HG02885 (cell line): ENCODE measurements around the gene CHADL.
A peak's percentile ranks its signal among the peaks of the same experiment; 100 is the strongest.

Source experiments
- ATAC-seq: cut with Tn5 transposase; IDR thresholded peaks from one replicate; pipeline ENCODE4 v1.9.1; 2021; ENCODE audit warnings: mild to moderate bottlenecking; ENCODE audit not compliant: unreplicated experiment, poor library complexity

Gene CHADL, protein sequence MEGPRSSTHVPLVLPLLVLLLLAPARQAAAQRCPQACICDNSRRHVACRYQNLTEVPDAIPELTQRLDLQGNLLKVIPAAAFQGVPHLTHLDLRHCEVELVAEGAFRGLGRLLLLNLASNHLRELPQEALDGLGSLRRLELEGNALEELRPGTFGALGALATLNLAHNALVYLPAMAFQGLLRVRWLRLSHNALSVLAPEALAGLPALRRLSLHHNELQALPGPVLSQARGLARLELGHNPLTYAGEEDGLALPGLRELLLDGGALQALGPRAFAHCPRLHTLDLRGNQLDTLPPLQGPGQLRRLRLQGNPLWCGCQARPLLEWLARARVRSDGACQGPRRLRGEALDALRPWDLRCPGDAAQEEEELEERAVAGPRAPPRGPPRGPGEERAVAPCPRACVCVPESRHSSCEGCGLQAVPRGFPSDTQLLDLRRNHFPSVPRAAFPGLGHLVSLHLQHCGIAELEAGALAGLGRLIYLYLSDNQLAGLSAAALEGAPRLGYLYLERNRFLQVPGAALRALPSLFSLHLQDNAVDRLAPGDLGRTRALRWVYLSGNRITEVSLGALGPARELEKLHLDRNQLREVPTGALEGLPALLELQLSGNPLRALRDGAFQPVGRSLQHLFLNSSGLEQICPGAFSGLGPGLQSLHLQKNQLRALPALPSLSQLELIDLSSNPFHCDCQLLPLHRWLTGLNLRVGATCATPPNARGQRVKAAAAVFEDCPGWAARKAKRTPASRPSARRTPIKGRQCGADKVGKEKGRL

DNA sequence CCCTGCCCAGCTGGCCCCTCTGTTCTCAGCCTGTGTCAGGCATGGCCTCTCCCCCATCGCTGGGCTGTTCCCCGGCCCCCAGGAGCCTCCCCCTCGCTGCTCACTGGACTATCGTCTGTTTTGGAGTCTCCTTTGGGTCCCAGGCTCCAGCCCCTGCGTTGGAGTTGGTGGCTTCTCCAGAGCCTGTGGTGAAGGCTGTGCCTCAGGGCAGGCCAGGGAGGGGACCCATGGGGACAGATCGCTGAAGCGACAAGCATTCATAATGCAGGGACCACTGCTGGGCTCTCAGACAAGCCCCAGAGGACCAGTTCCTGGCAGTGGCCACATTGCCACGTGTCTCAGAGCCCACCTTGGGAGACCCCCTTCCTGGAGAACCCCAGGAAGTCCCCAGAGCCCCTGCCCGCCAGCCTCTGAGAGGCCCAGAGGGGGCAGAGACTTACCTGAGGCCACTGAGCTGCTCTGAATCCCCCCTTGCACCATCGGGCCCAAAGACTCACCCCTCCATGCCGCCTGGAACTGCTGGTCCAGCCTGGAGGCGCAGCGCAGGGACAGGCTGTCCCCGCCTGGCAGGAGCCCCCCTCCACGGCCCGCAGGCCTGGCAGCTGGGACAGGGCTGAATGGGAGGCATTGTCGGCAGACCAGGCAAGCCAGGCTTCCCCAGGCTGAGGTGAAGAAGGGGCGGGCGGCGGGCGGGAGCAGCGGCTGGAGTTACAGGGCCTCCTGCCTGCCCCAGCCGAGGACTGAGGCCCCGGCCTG, at the start of gene CHADL:
CHADL (minus strand) TSS at position 555 of the 756 bp plus-strand sequence; CDS start at position 505, 50 bp downstream.
- ATAC-seq: no peak

DNA sequence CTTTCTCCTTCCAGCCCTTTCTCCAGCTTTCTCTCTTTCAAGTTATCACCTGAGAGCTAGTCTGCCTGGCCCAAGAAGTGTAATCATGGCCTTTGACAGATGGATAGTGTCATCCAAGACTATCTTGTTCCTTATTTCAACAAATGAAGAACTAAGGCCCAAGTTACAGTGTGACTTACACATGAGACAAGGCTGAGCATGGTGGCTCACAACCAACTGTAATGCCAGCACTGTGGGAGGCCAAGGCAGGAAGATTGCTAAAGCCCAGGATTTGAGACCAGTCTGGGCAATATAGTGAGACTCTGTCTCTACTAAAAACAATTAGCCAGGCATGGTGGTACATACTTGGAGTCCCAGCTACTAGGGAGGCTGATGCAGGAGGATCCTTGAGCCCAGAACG, 48.9 kb upstream of the CHADL start:
- ATAC-seq: no peak

DNA sequence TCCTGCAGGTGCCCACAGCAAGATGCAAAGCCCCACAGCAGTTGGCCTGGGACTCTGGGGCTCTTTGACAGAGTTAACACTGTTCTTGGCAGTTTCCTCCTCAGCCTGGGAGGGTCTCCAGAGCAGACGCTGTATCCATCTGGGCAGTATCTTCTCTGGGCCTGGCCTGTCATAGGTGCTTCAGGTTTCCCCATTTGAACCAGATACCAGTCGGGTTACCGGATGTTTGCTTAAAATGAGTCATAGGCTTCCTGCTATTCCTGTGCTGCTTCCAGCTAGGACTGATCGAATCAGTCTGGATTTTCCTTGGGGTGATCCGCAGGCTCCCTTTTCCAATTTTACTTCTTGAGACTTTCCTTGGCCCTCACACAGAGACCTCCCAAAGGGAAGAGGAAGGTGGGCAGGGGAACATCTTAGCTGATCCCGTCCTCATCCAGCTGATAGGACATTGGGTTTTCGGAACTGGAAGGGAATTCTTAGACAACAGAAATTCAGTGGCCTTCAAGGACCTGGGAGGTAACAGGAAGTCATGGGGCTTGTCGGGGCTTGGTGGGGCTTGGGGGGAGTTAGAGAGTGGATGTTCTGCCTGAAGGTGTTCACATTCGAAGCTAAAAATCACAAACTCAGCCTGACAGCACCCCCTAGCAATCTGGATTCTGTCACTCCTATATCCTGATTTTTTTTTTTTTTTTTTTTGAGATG, 47.7 kb upstream of the CHADL start:
- ATAC-seq: no peak

DNA sequence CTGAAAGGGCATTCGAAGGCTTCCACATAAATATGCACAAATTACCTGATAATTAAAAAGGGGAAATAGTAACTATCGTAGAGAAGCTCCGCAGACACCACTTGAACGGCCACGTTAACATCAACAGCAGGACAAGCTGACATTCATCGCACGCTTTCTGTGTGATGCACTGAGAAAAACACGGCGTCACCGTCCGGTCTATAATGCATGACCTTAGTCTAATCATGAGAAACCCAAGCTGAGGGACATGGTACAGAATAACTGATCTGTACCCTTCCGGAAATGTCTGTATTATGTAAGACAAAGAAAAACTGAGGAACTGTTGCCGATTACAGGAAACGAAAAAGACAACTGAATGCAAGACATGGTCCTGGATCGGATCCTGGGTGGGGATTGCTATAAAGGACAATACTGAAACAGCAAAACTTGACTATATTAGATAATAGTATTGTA, 45.9 kb upstream of the CHADL start:
- peak; percentile 12 for ATAC-seq

DNA sequence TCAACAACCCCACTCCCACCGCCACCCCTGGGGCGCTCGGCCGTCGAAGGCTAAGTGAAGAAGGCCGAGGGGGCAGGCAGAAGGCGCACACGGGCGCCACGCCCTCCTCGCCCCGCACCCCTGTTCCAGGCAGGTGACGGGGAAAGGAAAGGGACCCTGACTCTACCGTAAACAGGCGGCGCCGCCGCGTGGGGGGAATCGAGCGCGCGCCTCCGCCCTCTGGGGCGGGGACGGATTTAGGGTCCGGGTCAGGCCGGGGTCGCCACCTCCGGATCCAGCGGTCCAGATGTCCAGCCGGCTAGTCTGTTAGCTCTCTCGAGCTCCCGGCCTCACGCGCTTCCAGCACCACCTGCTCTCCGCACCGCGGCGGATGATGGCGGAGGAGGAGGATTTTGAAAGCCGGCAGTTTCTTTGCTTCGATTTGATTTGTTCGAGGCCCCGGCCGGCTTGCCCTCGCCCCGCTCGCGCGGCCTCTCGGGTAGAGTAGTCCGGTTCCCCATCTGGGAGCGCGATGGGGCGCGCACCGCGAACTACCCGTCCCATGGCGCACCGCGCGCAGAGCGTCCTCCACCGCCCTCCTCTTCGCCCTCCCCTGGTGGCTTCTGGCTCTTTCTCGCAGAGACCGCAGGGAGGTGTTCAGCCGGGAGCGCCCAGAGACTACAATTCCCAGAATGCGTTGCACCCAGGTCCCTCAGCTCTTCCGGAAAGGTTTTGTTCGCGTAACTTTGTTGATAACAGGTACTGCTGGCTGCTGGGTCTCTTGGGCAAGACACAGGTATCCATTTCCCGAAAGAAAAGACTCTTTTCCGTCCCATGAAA, 45.3 kb upstream of the CHADL start, which contains the start of gene RANGAP1:
RANGAP1 (minus strand) TSS at position 368 of the 819 bp plus-strand sequence. CDS start 5,143 bp downstream, outside the sequence.
- peak; percentile 97 for ATAC-seq

DNA sequence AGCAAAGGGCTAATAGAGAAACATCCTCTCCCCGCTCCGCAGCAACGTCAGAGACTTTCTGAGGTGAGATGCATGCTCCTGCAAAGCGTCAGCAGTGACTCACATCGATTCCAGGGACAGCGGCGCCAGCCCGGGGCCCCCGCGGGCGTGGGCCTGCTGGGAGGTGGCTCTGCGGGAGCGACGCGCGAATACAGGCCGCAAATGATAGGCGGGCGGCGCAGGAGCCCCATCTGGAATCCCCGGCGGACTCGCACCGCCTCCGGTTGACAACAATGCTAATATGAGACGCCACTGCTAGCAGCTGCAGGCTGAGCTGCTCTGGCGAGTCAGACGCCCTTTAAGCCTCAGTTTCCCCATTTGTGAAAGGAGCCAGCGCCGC, 44.7 kb upstream of the CHADL start:
- ATAC-seq: no peak

DNA sequence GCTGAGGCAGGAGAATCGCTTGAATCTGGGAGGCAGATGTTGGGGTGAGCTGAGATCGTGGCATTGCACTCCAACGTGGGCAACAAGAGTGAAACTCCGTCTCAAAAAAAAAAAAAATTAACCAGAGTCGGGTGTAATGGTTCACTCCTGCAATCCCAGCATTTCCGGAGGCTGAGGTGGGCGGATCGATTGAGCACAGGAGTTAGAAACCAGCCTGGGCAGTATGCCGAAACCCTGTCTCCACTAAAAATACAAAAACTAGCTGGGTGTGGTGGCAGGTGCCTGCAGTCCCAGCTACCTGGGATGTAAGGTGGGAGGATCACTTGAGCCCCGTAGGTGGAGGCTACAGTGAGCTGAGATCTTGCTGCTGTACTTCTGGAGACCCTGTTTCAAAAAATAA, 43.7 kb upstream of the CHADL start:
- no peak for ATAC-seq

DNA sequence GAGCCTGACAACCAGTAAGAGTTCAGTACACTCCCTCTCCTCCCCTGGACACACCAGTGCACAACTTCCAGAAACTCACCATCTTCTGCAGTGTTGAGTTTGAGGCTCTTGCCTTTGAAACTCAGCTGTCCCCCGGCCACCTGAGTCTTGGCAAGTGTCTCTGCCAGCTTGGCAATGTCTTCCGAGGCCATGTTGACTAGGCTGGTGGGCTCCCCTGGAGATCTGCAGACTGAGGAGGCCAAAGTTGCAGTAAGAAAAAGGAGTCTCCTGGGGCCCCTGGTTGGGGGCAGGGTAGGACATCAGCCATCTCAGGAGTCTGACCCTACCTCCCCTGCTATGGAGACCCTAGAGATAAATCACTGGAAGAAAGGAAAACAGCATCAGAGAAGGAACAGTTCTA, 40.1 kb upstream of the CHADL start:
- ATAC-seq: no peak

DNA sequence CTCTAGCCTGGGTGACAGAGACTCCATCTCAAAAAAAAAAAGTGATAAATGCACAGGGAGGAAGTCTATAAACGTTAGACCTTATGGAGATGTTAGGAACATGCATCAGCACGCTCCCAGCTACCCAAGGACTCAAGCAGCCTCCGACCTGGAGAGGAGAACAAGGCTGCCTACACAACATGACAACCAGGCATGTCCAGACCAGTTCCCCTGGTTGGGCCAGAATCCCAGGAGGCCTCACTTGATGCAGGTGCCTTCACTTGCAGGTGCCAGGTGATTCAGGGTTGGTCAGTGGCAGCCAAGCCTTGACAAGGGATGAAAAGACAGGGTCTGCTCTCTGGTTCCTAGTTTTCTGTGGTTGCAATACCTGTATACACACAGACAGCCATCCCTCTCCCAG, 39.3 kb upstream of the CHADL start:
- no peak for ATAC-seq

DNA sequence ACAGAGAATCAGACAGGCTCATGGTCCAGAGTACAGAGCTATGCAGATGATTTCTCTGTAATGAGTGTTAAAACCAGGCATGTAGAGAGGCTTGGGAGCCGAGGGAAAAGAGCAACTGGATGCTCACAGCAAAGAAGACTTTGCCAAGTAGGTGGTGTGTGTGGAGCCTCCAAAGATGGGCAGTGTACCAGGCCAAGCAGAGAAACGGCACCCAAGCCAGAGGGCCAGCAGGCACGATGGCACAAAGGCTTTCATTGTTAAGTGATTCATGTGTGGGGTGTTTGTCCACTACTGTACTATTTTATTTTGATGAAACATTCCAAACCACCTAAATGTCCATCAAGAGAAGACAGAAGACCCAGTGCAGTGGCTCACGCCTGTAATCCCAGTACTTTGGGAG, 34.1 kb upstream of the CHADL start:
- no peak for ATAC-seq

DNA sequence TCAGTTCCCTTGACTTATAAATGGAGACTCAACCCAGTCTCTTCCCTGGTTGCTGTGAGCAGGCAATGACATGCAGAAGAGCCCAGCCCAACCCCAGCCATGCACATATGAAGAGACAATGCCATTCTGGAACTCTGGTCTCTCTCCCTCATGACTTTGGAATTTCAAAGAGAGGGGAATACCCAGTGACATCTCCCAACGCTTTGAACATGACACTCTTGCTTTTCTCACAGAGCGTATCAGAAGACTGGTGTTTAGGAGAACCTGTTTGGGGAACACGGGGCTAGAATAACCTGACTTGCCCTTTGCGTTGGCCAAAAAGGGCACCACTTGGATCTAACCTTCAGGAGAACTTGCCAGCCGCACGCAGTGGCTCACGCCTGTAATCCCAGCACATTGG, 32.4 kb upstream of the CHADL start:
- ATAC-seq: no peak

DNA sequence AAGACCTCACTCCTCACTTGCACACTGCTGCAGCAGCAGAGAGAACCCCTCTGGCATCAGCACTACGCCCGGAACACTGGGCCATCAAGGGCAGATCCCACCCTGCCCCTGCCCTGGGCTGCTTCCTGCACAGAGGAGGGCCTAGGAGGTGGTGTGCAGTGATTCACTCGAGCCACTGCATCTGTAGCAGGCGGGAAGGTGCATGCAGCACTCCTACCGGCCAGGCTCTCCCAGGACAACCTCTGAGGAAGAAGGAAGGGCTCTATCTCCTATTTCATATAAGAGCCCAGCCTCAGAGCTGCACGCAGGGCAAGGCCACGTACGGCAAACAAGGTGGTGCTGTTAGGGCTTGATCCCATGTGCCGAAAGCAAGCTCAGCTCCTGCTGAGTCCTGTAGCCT, 31.1 kb upstream of the CHADL start:
- no peak for ATAC-seq

DNA sequence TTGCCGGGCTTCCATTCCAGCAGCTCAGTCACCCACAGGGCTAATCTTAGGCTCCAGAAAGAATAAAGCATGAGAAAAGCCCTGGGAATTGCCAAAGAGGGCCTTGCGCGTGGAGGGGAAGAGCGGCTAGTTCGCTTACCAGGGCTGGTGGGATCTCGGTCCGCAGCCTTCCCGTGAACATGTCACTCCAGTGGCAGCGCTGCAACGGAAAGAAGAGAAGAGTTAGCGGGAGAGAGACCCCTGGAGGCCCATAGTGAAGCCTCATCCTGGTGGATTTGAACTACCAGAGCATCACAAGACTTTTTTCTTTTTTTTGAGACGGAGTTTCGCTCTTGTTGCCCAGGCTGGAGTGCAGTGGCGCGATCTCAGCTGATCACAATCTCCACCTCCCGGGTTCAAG, 27.2 kb upstream of the CHADL start:
- no peak for ATAC-seq

DNA sequence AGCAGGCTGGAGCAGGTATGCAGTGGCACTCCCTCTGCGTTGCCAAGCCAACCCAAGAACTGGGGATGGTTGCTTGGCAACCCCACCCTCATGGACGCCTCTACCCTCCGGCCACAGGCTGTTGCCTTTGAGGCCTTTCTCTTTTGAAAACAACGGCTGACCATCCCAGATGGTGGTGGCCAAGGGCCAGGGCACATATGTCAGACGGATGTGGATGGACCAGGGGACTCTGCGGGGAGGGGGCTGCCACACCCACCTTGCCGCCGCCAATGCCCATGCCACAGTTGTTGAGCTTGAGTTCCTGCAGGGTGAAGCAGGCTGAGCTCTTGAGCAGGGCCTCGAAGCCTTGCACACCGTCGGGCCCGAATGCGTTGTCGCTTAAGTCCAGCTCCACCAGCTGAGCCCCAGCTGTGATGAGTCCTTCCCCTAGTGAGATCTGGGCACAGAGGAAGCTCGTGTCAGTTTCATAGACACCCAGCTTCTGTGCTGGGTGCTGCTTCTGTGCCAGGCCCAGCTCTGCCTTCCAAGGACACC, 23.7 kb upstream of the CHADL start:
- no peak for ATAC-seq

DNA sequence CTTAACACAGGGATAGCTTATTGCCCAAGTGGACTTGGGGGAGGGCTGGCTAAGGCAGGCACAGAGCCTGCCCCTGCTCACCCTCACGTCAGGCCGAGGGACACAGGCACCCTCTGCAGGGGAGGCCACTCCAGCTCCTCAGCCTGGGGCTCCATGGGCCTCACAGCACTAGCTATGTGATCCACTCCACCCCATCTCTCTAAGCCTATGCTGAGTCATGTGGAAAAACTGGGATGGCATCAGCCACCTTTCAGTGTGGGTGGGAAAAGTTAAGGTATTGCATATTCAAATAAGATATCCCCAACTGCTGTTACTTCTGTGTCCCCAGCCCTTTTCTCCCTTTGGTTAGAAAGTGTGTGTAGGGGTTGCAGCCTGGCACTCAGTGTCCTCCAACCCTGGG, 23.0 kb upstream of the CHADL start:
- no peak for ATAC-seq

DNA sequence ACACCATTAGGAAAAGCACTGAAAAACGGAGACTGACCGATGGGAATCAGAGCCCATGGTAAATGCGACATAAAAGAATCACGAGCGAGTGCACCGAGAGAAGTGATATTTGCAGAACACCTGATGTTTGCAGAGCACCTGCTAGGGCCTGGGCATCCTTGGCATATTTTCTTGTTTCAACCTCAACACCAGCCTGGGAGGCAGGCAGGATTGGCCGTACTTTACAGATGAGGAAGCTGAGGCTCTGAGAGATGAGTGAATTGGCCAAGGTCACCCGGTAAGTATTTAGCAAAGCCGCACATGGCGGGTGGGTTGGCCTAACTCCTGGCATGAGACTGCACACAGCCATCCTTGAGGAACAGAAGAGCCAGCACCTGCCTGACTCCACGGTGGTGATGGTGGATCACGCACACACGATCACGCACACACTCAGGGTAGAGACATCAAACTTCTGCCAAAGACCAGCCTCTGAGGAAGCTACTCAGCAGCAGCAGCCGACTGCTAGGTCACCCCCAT, 21.6 kb upstream of the CHADL start:
- no peak for ATAC-seq

DNA sequence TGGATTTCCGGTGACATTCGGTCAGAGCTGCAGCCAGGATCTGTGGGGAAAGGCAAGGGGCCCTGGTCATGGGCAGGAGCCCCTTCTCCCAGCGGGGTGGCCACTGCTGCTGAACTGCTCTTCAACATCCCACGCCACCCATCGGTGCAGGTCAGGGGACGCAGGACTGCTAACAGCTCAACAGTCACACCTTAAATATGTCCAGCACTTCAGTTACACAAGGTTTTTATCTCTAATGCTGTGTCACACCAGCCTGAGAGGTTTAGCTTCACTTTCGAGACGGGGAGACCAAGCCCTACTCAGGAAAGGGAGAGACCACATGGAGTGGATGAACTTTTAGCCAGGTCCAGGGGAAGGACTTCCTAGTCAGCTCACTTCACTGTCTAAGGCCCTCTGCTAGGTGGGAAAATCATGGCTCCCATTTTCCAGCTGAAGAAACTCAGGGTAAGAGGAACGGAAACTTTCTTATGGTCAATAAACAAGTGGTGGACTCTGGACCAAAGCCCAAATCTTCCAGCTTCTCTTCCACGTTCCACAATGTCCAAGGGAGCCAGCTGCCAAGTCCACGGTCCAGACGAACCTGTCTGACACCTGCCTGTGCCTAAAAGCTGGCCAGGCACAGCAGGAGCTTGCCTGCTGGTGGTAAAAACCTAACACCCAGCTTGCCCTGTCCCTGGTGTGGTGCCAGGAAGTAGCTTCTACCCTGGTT, 21.0 kb upstream of the CHADL start:
- no peak for ATAC-seq

DNA sequence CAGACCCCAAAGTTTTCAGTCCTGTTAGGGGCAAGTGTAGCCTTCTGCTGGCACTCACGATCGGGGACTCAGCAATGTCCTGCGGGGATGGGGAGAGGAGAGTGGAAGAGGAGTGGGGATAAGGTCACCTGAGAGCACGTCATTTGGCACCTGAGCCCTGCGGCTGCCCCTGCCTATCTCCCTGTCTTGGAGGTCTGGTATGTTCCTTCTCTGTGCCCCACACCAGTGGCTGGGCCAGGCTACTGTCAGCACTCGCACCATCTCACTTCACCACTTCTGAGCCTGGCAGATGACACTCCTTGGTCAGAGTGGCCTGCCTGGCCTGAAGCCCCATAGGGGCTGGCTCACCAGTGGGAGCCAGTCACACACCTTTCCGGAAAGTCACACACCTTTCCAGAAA, 20.1 kb upstream of the CHADL start:
- ATAC-seq: no peak
